Measurements from ENCODE around the gene IQCE.

The IQCE gene

GRCh38 chr7:2622869-2623697 lies 64.3 kb downstream of the IQCE start:
- Histone ChIP-seq H3K9me3 (ENCODE audit: control insufficient read depth, insufficient read depth, low read length) (no peaks in the 10 kb centered on the region), H3K4me1 (ENCODE audit: control insufficient read depth, insufficient read depth, low read length) (peaks cover 2% of the 10 kb centered on the region), H3K27me3 (ENCODE audit: control insufficient read depth, insufficient read depth, low read length) (no peaks in the 10 kb centered on the region), H3K4me3 (ENCODE audit: low read depth, low read length) (no peak overlapping the region), H3K9ac (ENCODE audit: low read depth, low read length) (no peak overlapping the region), H3K36me3 (ENCODE audit: control insufficient read depth, insufficient read depth, low read length) (no peaks in the 10 kb centered on the region)

GRCh38 chr7:2623698-2624014 lies 64.9 kb downstream of the IQCE start:
- no peaks in the 10 kb centered on the region for H3K27me3 ChIP-seq (ENCODE audit: control insufficient read depth, insufficient read depth, low read length)
- peaks cover 2% of the 10 kb centered on the region for H3K4me1 ChIP-seq (ENCODE audit: control insufficient read depth, insufficient read depth, low read length)
- H3K4me3 ChIP-seq (ENCODE audit: low read depth, low read length): no peak overlapping the region
- H3K9ac ChIP-seq (ENCODE audit: low read depth, low read length): no peak overlapping the region
- H3K36me3 ChIP-seq (ENCODE audit: control insufficient read depth, insufficient read depth, low read length): no peaks in the 10 kb centered on the region
- H3K9me3 ChIP-seq (ENCODE audit: control insufficient read depth, insufficient read depth, low read length): no peaks in the 10 kb centered on the region

- Histone ChIP-seq H3K9me3 (ENCODE audit: control insufficient read depth, insufficient read depth, low read length) (no peaks in the 10 kb centered on the region), H3K36me3 (ENCODE audit: control insufficient read depth, insufficient read depth, low read length) (no peaks in the 10 kb centered on the region), H3K27me3 (ENCODE audit: control insufficient read depth, insufficient read depth, low read length) (no peaks in the 10 kb centered on the region), H3K4me1 (ENCODE audit: control insufficient read depth, insufficient read depth, low read length) (peaks cover 2% of the 10 kb centered on the region), H3K4me3 (ENCODE audit: low read depth, low read length) (no peak overlapping the region), H3K9ac (ENCODE audit: low read depth, low read length) (no peak overlapping the region)
Measured at GRCh38 chr7:2624293-2624886, 65.6 kb downstream of the IQCE start.

- Histone ChIP-seq H3K9ac (ENCODE audit: low read depth, low read length) (no peak overlapping the region), H3K4me1 (ENCODE audit: control insufficient read depth, insufficient read depth, low read length) (peaks cover 2% of the 10 kb centered on the region), H3K9me3 (ENCODE audit: control insufficient read depth, insufficient read depth, low read length) (no peaks in the 10 kb centered on the region), H3K36me3 (ENCODE audit: control insufficient read depth, insufficient read depth, low read length) (no peaks in the 10 kb centered on the region), H3K27me3 (ENCODE audit: control insufficient read depth, insufficient read depth, low read length) (no peaks in the 10 kb centered on the region), H3K4me3 (ENCODE audit: low read depth, low read length) (no peak overlapping the region)
Measured at GRCh38 chr7:2626498-2627117, 67.8 kb downstream of the IQCE start.

GRCh38 chr7:2627258-2628129 lies 68.7 kb downstream of the IQCE start:
- Histone ChIP-seq H3K9ac (ENCODE audit: low read depth, low read length) (no peak overlapping the region), H3K9me3 (ENCODE audit: control insufficient read depth, insufficient read depth, low read length) (no peaks in the 10 kb centered on the region), H3K4me3 (ENCODE audit: low read depth, low read length) (no peak overlapping the region), H3K27me3 (ENCODE audit: control insufficient read depth, insufficient read depth, low read length) (no peaks in the 10 kb centered on the region), H3K4me1 (ENCODE audit: control insufficient read depth, insufficient read depth, low read length) (no peaks in the 10 kb centered on the region), H3K36me3 (ENCODE audit: control insufficient read depth, insufficient read depth, low read length) (peaks cover 2% of the 10 kb centered on the region)

- Histone ChIP-seq H3K27me3 (ENCODE audit: control insufficient read depth, insufficient read depth, low read length) (no peaks in the 10 kb centered on the region), H3K9ac (ENCODE audit: low read depth, low read length) (no peak overlapping the region), H3K4me3 (ENCODE audit: low read depth, low read length) (no peak overlapping the region), H3K4me1 (ENCODE audit: control insufficient read depth, insufficient read depth, low read length) (no peaks in the 10 kb centered on the region), H3K36me3 (ENCODE audit: control insufficient read depth, insufficient read depth, low read length) (peaks cover 2% of the 10 kb centered on the region), H3K9me3 (ENCODE audit: control insufficient read depth, insufficient read depth, low read length) (no peaks in the 10 kb centered on the region)
Measured at GRCh38 chr7:2628130-2628482, 69.3 kb downstream of the IQCE start.

GRCh38 chr7:2628891-2629290 lies 70.1 kb downstream of the IQCE start:
- H3K4me3 ChIP-seq (ENCODE audit: low read depth, low read length): no peak overlapping the region
- H3K27me3 ChIP-seq (ENCODE audit: control insufficient read depth, insufficient read depth, low read length): no peaks in the 10 kb centered on the region
- H3K4me1 ChIP-seq (ENCODE audit: control insufficient read depth, insufficient read depth, low read length): no peaks in the 10 kb centered on the region
- peaks cover 3% of the 10 kb centered on the region for H3K36me3 ChIP-seq (ENCODE audit: control insufficient read depth, insufficient read depth, low read length)
- H3K9ac ChIP-seq (ENCODE audit: low read depth, low read length): no peak overlapping the region
- H3K9me3 ChIP-seq (ENCODE audit: control insufficient read depth, insufficient read depth, low read length): no peaks in the 10 kb centered on the region

- no peaks in the 10 kb centered on the region for H3K27me3 ChIP-seq (ENCODE audit: control insufficient read depth, insufficient read depth, low read length)
- no peaks in the 10 kb centered on the region for H3K4me1 ChIP-seq (ENCODE audit: control insufficient read depth, insufficient read depth, low read length)
- peaks cover 7% of the 10 kb centered on the region for H3K36me3 ChIP-seq (ENCODE audit: control insufficient read depth, insufficient read depth, low read length)
- no peaks in the 10 kb centered on the region for H3K9me3 ChIP-seq (ENCODE audit: control insufficient read depth, insufficient read depth, low read length)
- no peak overlapping the region for H3K9ac ChIP-seq (ENCODE audit: low read depth, low read length)
- H3K4me3 ChIP-seq (ENCODE audit: low read depth, low read length): no peak overlapping the region
Measured at GRCh38 chr7:2629746-2630681, 71.2 kb downstream of the IQCE start.

- H3K27me3 ChIP-seq (ENCODE audit: control insufficient read depth, insufficient read depth, low read length): no peaks in the 10 kb centered on the region
- H3K4me3 ChIP-seq (ENCODE audit: low read depth, low read length): peak within 1 kb of the TSS; percentile 85
- no peaks in the 10 kb centered on the region for H3K4me1 ChIP-seq (ENCODE audit: control insufficient read depth, insufficient read depth, low read length)
Measured at GRCh38 chr7:2631946-2632732, 73.4 kb downstream of the IQCE start, which contains the start of gene TTYH3. Gene TTYH3, plus strand, starts transcription at chr7:2631986. Its CDS starts 170 bp downstream, at chr7:2632156.

GRCh38 chr7:2632733-2633537 lies 74.2 kb downstream of the IQCE start:
- Histone ChIP-seq H3K9ac (ENCODE audit: low read depth, low read length) (peak overlapping the region; percentile 79), H3K4me1 (ENCODE audit: control insufficient read depth, insufficient read depth, low read length) (no peaks in the 10 kb centered on the region), H3K27me3 (ENCODE audit: control insufficient read depth, insufficient read depth, low read length) (no peaks in the 10 kb centered on the region), H3K9me3 (ENCODE audit: control insufficient read depth, insufficient read depth, low read length) (no peaks in the 10 kb centered on the region), H3K4me3 (ENCODE audit: low read depth, low read length) (peak overlapping the region; percentile 85), H3K36me3 (ENCODE audit: control insufficient read depth, insufficient read depth, low read length) (peaks cover 13% of the 10 kb centered on the region)

More at GRCh38 chr7:2631946-2632732, 73.4 kb downstream of the IQCE start, which contains the start of gene TTYH3:
- Histone ChIP-seq H3K36me3 (ENCODE audit: control insufficient read depth, insufficient read depth, low read length) (peaks cover 13% of the 10 kb centered on the region), H3K9ac (ENCODE audit: low read depth, low read length) (peak within 1 kb of the TSS; percentile 79), H3K9me3 (ENCODE audit: control insufficient read depth, insufficient read depth, low read length) (no peaks in the 10 kb centered on the region)

Measured in iPS-15b (cell line).